ENCODE data around the gene KIF22. TPM values are rescaled to one million over a fixed set of nuclear protein-coding genes. Genes with fewer than 3 reads are reported as not detected.
A peak's percentile ranks its signal among the peaks of the same experiment; 100 is the strongest.

Gene KIF22
- total and polyA plus RNA-seq, 7 experiments from 2014 or later = 36.9 to 141 (median 81.3) TPM

- H3K9me3 Mint-ChIP-seq = peaks cover 0 to under 1% (median 0%) of the 10 kb centered on the region in 11 donors
- POLR2A ChIA-PET = interaction anchor here (0.8 to 6.7 kb wide), 15 partner anchors 7 to 245 kb away, joined by 3 to 109 read pairs (median 5); partner anchors contain the start of genes ALDOA, KIF22, MAZ and PRRT2
These were observed 30.4 kb downstream of the KIF22 start for GRCh38 chr16:29820730-29821642.

GRCh38 chr16:29821643-29822115 is 31.1 kb downstream of the KIF22 start:
- H3K4me3 ChIP-seq (ENCODE audit: low read length) = peak overlapping the region; percentile 95

More at GRCh38 chr16:29820730-29821642, 30.4 kb downstream of the KIF22 start:
- Mint-ChIP-seq H3K27me3 (peaks cover 0 to under 1% (median 0%) of the 10 kb centered on the region in 5 donors), H3K4me1 (peaks cover 46 to 91% (median 71%) of the 10 kb centered on the region in 7 donors), H3K4me3 (peak overlapping the region; percentile 86 to 99 (median 97)), H3K27ac (peak overlapping the region; percentile 89 to 99 (median 96)), H3K36me3 (peaks cover 4 to 40% (median 13%) of the 10 kb centered on the region in 5 donors)
- peak in 3 of 9 donors; percentile 20 to 44 (median 20) for DNase-seq
- H3K27ac ChIP-seq (ENCODE audit: low read depth, low read length) = peak overlapping the region; percentile 84
- peaks cover 66 to 73% of the 10 kb centered on the region in 2 donors for H3K4me1 ChIP-seq (ENCODE audit: control insufficient read depth in 2 of 2, insufficient read depth in 2 of 2, low read length in 2 of 2)
- intact Hi-C loops (cut with micrococcal nuclease) = loop anchor here (1.0 to 5.0 kb wide), 5 partner anchors 16 to 106 kb away; partner anchors contain the start of genes CDIPT (in 2 of the 2), KCTD13 (in 1 of the 2) and KIF22 (in 1 of the 2)
- no peaks in the 10 kb centered on the region for H3K27me3 ChIP-seq (ENCODE audit: control insufficient read depth in 2 of 2, insufficient read depth in 2 of 2, low read length in 2 of 2)
- H3K9me3 ChIP-seq (ENCODE audit: control insufficient read depth in 2 of 3, low read length in 3 of 3) = no peaks in the 10 kb centered on the region
- H3K4me3 ChIP-seq (ENCODE audit: low read length) = peak overlapping the region; percentile 95
- H3K36me3 ChIP-seq (ENCODE audit: control insufficient read depth in 2 of 3, insufficient read depth in 3 of 3, low read length in 3 of 3) = peaks cover 0 to 19% (median 0%) of the 10 kb centered on the region in 3 experiments
- ATAC-seq = peak; percentile 44
- CTCF ChIA-PET = interaction anchor here (0.5 to 9.4 kb wide), 6 partner anchors 11 to 120 kb away, joined by 3 to 108 read pairs (median 4); partner anchors contain the start of gene KIF22

GRCh38 chr16:29824589-29825144 is 34.1 kb downstream of the KIF22 start:
- Histone ChIP-seq H3K9me3 (ENCODE audit: control insufficient read depth in 2 of 3, low read length in 3 of 3) (no peaks in the 10 kb centered on the region), H3K36me3 (ENCODE audit: control insufficient read depth in 2 of 3, insufficient read depth in 3 of 3, low read length in 3 of 3) (peaks cover 0 to 3% (median 0%) of the 10 kb centered on the region in 3 experiments), H3K4me3 (ENCODE audit: low read length) (peak overlapping the region; percentile 44), H3K4me1 (ENCODE audit: control insufficient read depth in 2 of 2, insufficient read depth in 2 of 2, low read length in 2 of 2) (peaks cover 65 to 79% of the 10 kb centered on the region in 2 donors), H3K27me3 (ENCODE audit: control insufficient read depth in 2 of 2, insufficient read depth in 2 of 2, low read length in 2 of 2) (no peaks in the 10 kb centered on the region), H3K27ac (ENCODE audit: low read depth, low read length) (peak overlapping the region; percentile 72)
- Mint-ChIP-seq H3K36me3 (peaks cover 0 to 19% (median 6%) of the 10 kb centered on the region in 5 donors), H3K27ac (peak overlapping the region; percentile 56 to 99 (median 96)), H3K4me3 (peak overlapping the region; percentile 70 to 95 (median 86)), H3K4me1 (peaks cover 38 to 97% (median 59%) of the 10 kb centered on the region in 7 donors), H3K9me3 (peaks cover 0 to 1% (median 0%) of the 10 kb centered on the region in 11 donors), H3K27me3 (no peaks in the 10 kb centered on the region)
- ATAC-seq (no peak), DNase-seq (no peak)
- intact Hi-C loops (cut with micrococcal nuclease) = loop anchor here (1.0 to 5.0 kb wide), 2 partner anchors 8 to 103 kb away; partner anchors contain the start of genes KCTD13 (in 1 of the 2) and PAGR1 (in 1 of the 2)
- ChIA-PET POLR2A (interaction anchor here (0.6 to 6.7 kb wide), 8 partner anchors 7 to 645 kb away, joined by 3 to 70 read pairs (median 4); partner anchors contain the start of genes CORO1A, HIRIP3, INO80E and KIF22), CTCF (interaction anchor here (0.6 to 9.4 kb wide), 5 partner anchors 23 to 568 kb away, joined by 3 to 108 read pairs (median 6); no protein-coding TSS in a partner anchor)

More at GRCh38 chr16:29821643-29822115, 31.1 kb downstream of the KIF22 start:
- Histone ChIP-seq H3K4me1 (ENCODE audit: control insufficient read depth in 2 of 2, insufficient read depth in 2 of 2, low read length in 2 of 2) (peaks cover 72 to 78% of the 10 kb centered on the region in 2 donors), H3K27ac (ENCODE audit: low read depth, low read length) (peak overlapping the region; percentile 84), H3K27me3 (ENCODE audit: control insufficient read depth in 2 of 2, insufficient read depth in 2 of 2, low read length in 2 of 2) (no peaks in the 10 kb centered on the region), H3K36me3 (ENCODE audit: control insufficient read depth in 2 of 3, insufficient read depth in 3 of 3, low read length in 3 of 3) (peaks cover 0 to 19% (median 0%) of the 10 kb centered on the region in 3 experiments), H3K9me3 (ENCODE audit: control insufficient read depth in 2 of 3, low read length in 3 of 3) (no peaks in the 10 kb centered on the region)
- intact Hi-C loops (cut with micrococcal nuclease) = loop anchor here in 1 of 2 donors (2.0 to 5.0 kb wide), 2 partner anchors 17 to 106 kb away; partner anchors contain the start of gene KCTD13
- H3K27ac Mint-ChIP-seq = peak overlapping the region; percentile 89 to 99 (median 96)
- peaks cover 47 to 97% (median 72%) of the 10 kb centered on the region in 7 donors for H3K4me1 Mint-ChIP-seq
- H3K36me3 Mint-ChIP-seq = peaks cover 4 to 38% (median 13%) of the 10 kb centered on the region in 5 donors
- POLR2A ChIA-PET = interaction anchor here (0.6 to 4.4 kb wide), 10 partner anchors 10 to 139 kb away, joined by 3 to 28 read pairs (median 6); partner anchors contain the start of genes KIF22 and PRRT2
- ATAC-seq (no peak), DNase-seq (no peak)
- H3K27me3 Mint-ChIP-seq = no peaks in the 10 kb centered on the region
- H3K9me3 Mint-ChIP-seq = no peaks in the 10 kb centered on the region
- CTCF ChIA-PET = interaction anchor here (0.6 to 9.4 kb wide), 4 partner anchors 14 to 121 kb away, joined by 3 to 108 read pairs (median 30); no protein-coding TSS in a partner anchor
- peak overlapping the region; percentile 86 to 99 (median 97) for H3K4me3 Mint-ChIP-seq

- no peak for ATAC-seq
- H3K27ac ChIP-seq (ENCODE audit: low read depth, low read length) = peak overlapping the region; percentile 72
- POLR2A ChIA-PET = interaction anchor here (0.8 to 6.7 kb wide), 13 partner anchors 8 to 358 kb away, joined by 3 to 70 read pairs (median 12); partner anchors contain the start of genes CORO1A, HIRIP3, INO80E and KIF22
These were observed 34.8 kb downstream of the KIF22 start for GRCh38 chr16:29825145-29826044.

GRCh38 chr16:29826342-29826695 is 35.8 kb downstream of the KIF22 start:
- no peak for DNase-seq
- H3K27ac ChIP-seq (ENCODE audit: low read depth, low read length) = peak overlapping the region; percentile 72
- peaks cover 0 to 14% (median 3%) of the 10 kb centered on the region in 3 experiments for H3K36me3 ChIP-seq (ENCODE audit: control insufficient read depth in 2 of 3, insufficient read depth in 3 of 3, low read length in 3 of 3)
- peaks cover 0 to 1% (median 0%) of the 10 kb centered on the region in 11 donors for H3K9me3 Mint-ChIP-seq
- ATAC-seq = no peak
- peaks cover 0 to 14% (median 12%) of the 10 kb centered on the region in 5 donors for H3K36me3 Mint-ChIP-seq
- peak overlapping the region; percentile 44 for H3K4me3 ChIP-seq (ENCODE audit: low read length)
- ChIA-PET POLR2A (interaction anchor here (0.6 to 6.7 kb wide), 17 partner anchors 9 to 353 kb away, joined by 3 to 70 read pairs (median 8); partner anchors contain the start of genes HIRIP3, INO80E, KIF22 and MAZ), CTCF (interaction anchor here (0.8 to 3.2 kb wide), 7 partner anchors 8 to 126 kb away, joined by 3 to 17 read pairs (median 8); partner anchors contain the start of genes KIF22 and PAGR1)
- H3K27me3 Mint-ChIP-seq = no peaks in the 10 kb centered on the region
- intact Hi-C loops (cut with micrococcal nuclease) = no loop called here
- H3K4me3 Mint-ChIP-seq = peak overlapping the region; percentile 81 to 95 (median 88)
- H3K9me3 ChIP-seq (ENCODE audit: control insufficient read depth in 2 of 3, low read length in 3 of 3) = no peaks in the 10 kb centered on the region
- peaks cover 45 to 97% (median 56%) of the 10 kb centered on the region in 7 donors for H3K4me1 Mint-ChIP-seq
- H3K4me1 ChIP-seq (ENCODE audit: control insufficient read depth in 2 of 2, insufficient read depth in 2 of 2, low read length in 2 of 2) = peaks cover 60 to 81% of the 10 kb centered on the region in 2 donors
- no peaks in the 10 kb centered on the region for H3K27me3 ChIP-seq (ENCODE audit: control insufficient read depth in 2 of 2, insufficient read depth in 2 of 2, low read length in 2 of 2)
- peak overlapping the region; percentile 83 to 99 (median 96) for H3K27ac Mint-ChIP-seq

More at GRCh38 chr16:29825145-29826044, 34.8 kb downstream of the KIF22 start:
- Mint-ChIP-seq H3K27me3 (no peaks in the 10 kb centered on the region), H3K4me1 (peaks cover 39 to 97% (median 57%) of the 10 kb centered on the region in 7 donors), H3K9me3 (peaks cover 0 to 1% (median 0%) of the 10 kb centered on the region in 11 donors), H3K27ac (peak overlapping the region; percentile 56 to 99 (median 96)), H3K36me3 (peaks cover 0 to 19% (median 4%) of the 10 kb centered on the region in 5 donors), H3K4me3 (peak overlapping the region; percentile 70 to 95 (median 86))
- CTCF ChIA-PET = interaction anchor here (0.6 to 3.2 kb wide), 7 partner anchors 8 to 568 kb away, joined by 3 to 17 read pairs (median 8); no protein-coding TSS in a partner anchor
- Histone ChIP-seq H3K36me3 (ENCODE audit: control insufficient read depth in 2 of 3, insufficient read depth in 3 of 3, low read length in 3 of 3) (peaks cover 0 to 5% (median 0%) of the 10 kb centered on the region in 3 experiments), H3K9me3 (ENCODE audit: control insufficient read depth in 2 of 3, low read length in 3 of 3) (no peaks in the 10 kb centered on the region), H3K27me3 (ENCODE audit: control insufficient read depth in 2 of 2, insufficient read depth in 2 of 2, low read length in 2 of 2) (no peaks in the 10 kb centered on the region), H3K4me3 (ENCODE audit: low read length) (peak overlapping the region; percentile 44), H3K4me1 (ENCODE audit: control insufficient read depth in 2 of 2, insufficient read depth in 2 of 2, low read length in 2 of 2) (peaks cover 61 to 81% of the 10 kb centered on the region in 2 donors)
- peak in 6 of 9 donors; percentile 36 to 52 (median 43) for DNase-seq
- intact Hi-C loops (cut with micrococcal nuclease) = loop anchor here in 1 of 2 donors (1.0 kb wide), 1 partner anchor 9 kb away; the partner anchor contains the start of gene PAGR1
